GM21526 (cell line): ENCODE data around the gene TMEM44.

ENCODE experiments used
- ATAC-seq: cut with Tn5 transposase; IDR thresholded peaks from one replicate; pipeline ENCODE4 v1.9.1; 2021; ENCODE audit warnings: moderate library complexity; ENCODE audit not compliant: unreplicated experiment, low FRiP score

The TMEM44 gene

GRCh38 chr3:194584320-194584776 lies 48.9 kb downstream of the TMEM44 start:
- peak; percentile 4 for ATAC-seq

- no peak for ATAC-seq
These were observed 50.9 kb downstream of the TMEM44 start for GRCh38 chr3:194582196-194582905.

- no peak for ATAC-seq
These were observed 54.1 kb downstream of the TMEM44 start for GRCh38 chr3:194579091-194579606.

GRCh38 chr3:194577986-194578905 lies 55.0 kb downstream of the TMEM44 start:
- no peak for ATAC-seq

GRCh38 chr3:194575484-194576210 lies 57.6 kb downstream of the TMEM44 start:
- ATAC-seq, result no peak

GRCh38 chr3:194574639-194575483 lies 58.4 kb downstream of the TMEM44 start:
- no peak for ATAC-seq

- peak; percentile 75 for ATAC-seq
These were observed 59.4 kb downstream of the TMEM44 start for GRCh38 chr3:194573680-194574437.

GRCh38 chr3:194572944-194573491 lies 60.2 kb downstream of the TMEM44 start:
- ATAC-seq, result no peak

- ATAC-seq, result no peak
These were observed 61.0 kb downstream of the TMEM44 start for GRCh38 chr3:194572143-194572789.

GRCh38 chr3:194571491-194572142 lies 61.6 kb downstream of the TMEM44 start:
- no peak for ATAC-seq

- ATAC-seq, result no peak
These were observed 62.3 kb downstream of the TMEM44 start for GRCh38 chr3:194570898-194571297.

- ATAC-seq, result no peak
These were observed 63.0 kb downstream of the TMEM44 start for GRCh38 chr3:194570235-194570634.

- ATAC-seq, result no peak
These were observed 64.0 kb downstream of the TMEM44 start for GRCh38 chr3:194569252-194569651.

- ATAC-seq, result no peak
These were observed 67.5 kb downstream of the TMEM44 start for GRCh38 chr3:194565597-194566190.

- no peak for ATAC-seq
These were observed 70.2 kb downstream of the TMEM44 start for GRCh38 chr3:194562986-194563385.

- ATAC-seq, result no peak
These were observed 71.8 kb downstream of the TMEM44 start for GRCh38 chr3:194561306-194561974.

GRCh38 chr3:194560047-194560446 lies 73.2 kb downstream of the TMEM44 start:
- ATAC-seq, result no peak
